ENCODE data around the gene NFAM1.

NFAM1 gene

DNA sequence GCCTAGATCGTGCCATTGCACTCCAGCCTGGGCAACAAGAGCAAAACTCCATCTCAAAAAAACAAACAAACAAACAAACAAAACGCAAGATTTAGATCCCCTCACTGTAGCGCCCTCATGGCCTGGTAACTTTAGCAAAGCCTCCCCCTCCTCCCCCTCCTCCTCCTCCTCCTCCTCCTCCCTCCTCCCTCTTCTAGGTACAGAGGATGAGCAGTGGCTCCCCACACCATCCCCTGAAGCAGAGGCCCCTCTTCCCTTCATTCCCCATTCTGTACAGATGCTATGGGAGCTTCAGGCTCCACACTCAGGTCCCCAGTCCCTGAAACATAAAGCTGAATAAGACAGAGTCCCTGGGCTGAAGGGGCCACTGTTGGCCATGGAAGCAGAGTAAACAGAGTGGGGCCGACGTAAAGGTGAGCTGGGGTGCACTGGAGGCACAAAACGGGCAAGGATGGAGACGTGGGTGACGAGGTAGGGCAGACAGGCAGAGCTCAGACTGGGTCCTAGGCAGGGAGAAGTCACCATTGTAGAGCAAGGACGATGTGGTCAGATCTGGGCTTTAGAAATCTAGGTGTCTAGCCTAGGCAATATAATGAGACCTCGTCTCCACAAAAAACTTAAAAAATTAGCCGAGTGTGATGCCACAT, 19.4 kb upstream of the NFAM1 start:
- DNase-seq (ENCODE audit: low read depth in 1 of 2, low spot score in 1 of 2): no peak
- in situ Hi-C loops (cut with HindIII; ENCODE audit: low pct_unique_long_range_greater_than_20kb, low sequenced_read_pairs): no loop called here
- TF ChIP-seq JUND (IDR thresholded peaks at IDR 0.05; ENCODE audit: low read depth): no peak

GRCh38 chr22:42450862-42451261, 18.7 kb upstream of the NFAM1 start:
- in situ Hi-C loops (cut with HindIII; ENCODE audit: low pct_unique_long_range_greater_than_20kb, low sequenced_read_pairs): no loop called here
- DNase-seq (ENCODE audit: low read depth in 1 of 2, low spot score in 1 of 2): no peak
- TF ChIP-seq JUND (IDR thresholded peaks at IDR 0.05; ENCODE audit: low read depth): no peak

- DNase-seq (ENCODE audit: low read depth in 1 of 2, low spot score in 1 of 2): no peak
- TF ChIP-seq JUND (IDR thresholded peaks at IDR 0.05; ENCODE audit: low read depth): no peak
- in situ Hi-C loops (cut with HindIII; ENCODE audit: low pct_unique_long_range_greater_than_20kb, low sequenced_read_pairs): no loop called here
Observed at GRCh38 chr22:42446151-42446550, 13.9 kb upstream of the NFAM1 start.

GRCh38 chr22:42444077-42444904, 12.1 kb upstream of the NFAM1 start:
- DNase-seq (ENCODE audit: low read depth in 1 of 2, low spot score in 1 of 2): peak; percentile 66 to 83
- in situ Hi-C loops (cut with HindIII; ENCODE audit: low pct_unique_long_range_greater_than_20kb, low sequenced_read_pairs): no loop called here
- TF ChIP-seq JUND (IDR thresholded peaks at IDR 0.05; ENCODE audit: low read depth): no peak

- TF ChIP-seq JUND (IDR thresholded peaks at IDR 0.05; ENCODE audit: low read depth): no peak
- no peak for DNase-seq (ENCODE audit: low read depth in 1 of 2, low spot score in 1 of 2)
- in situ Hi-C loops (cut with HindIII; ENCODE audit: low pct_unique_long_range_greater_than_20kb, low sequenced_read_pairs): no loop called here
Observed at GRCh38 chr22:42443240-42444076, 11.3 kb upstream of the NFAM1 start.

DNA sequence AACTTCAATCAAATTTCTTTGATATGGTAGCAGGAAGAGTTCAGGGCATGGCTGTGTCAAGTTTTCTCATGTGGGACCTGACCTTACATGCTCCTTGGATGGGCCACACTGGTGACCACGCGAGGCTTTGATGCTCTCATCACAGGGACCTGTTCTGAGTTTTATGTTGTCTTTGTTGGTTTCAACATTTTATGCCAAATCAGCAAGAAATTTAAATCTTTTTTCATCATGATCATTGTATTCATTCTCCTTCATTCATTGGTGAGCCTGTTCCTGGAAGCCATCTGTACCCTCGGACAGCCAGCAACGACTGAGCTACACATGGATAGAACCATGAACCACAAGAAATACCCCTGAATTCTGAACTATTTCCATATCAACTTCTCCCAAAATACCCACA, 10.5 kb upstream of the NFAM1 start:
- in situ Hi-C loops (cut with HindIII; ENCODE audit: low pct_unique_long_range_greater_than_20kb, low sequenced_read_pairs): no loop called here
- TF ChIP-seq JUND (IDR thresholded peaks at IDR 0.05; ENCODE audit: low read depth): no peak
- DNase-seq (ENCODE audit: low read depth in 1 of 2, low spot score in 1 of 2): no peak

DNA sequence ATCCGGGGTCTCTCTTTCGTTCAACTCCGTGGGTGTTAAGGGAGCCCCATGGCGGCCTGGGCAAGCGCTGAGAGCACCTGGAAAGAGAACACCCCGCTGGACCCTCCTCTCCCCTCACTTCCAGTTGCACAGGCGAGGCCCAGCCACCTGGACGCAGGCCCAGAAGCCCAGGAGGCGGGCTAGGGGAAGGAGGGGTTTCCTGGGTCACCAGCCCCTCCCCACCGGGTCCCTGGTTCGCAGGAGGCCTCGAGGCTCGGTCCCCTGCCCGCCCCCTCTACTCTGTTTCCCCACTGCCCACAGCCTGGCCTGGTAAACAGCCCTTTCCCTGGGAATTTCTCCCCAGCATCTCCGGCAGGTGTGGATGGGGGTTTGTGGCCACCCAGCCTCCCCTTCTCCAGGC, 8.5 kb upstream of the NFAM1 start:
- TF ChIP-seq JUND (IDR thresholded peaks at IDR 0.05; ENCODE audit: low read depth): no peak
- in situ Hi-C loops (cut with HindIII; ENCODE audit: low pct_unique_long_range_greater_than_20kb, low sequenced_read_pairs): no loop called here
- no peak for DNase-seq (ENCODE audit: low read depth in 1 of 2, low spot score in 1 of 2)

GRCh38 chr22:42439821-42440674, 7.8 kb upstream of the NFAM1 start:
- no peak for TF ChIP-seq JUND (IDR thresholded peaks at IDR 0.05; ENCODE audit: low read depth)
- no peak for DNase-seq (ENCODE audit: low read depth in 1 of 2, low spot score in 1 of 2)

GRCh38 chr22:42439021-42439567, 6.9 kb upstream of the NFAM1 start:
- TF ChIP-seq JUND (IDR thresholded peaks at IDR 0.05; ENCODE audit: low read depth): no peak
- no peak for DNase-seq (ENCODE audit: low read depth in 1 of 2, low spot score in 1 of 2)
- in situ Hi-C loops (cut with HindIII; ENCODE audit: low pct_unique_long_range_greater_than_20kb, low sequenced_read_pairs): no loop called here

More at GRCh38 chr22:42439821-42440674, 7.8 kb upstream of the NFAM1 start:
- in situ Hi-C loops (cut with HindIII; ENCODE audit: low pct_unique_long_range_greater_than_20kb, low sequenced_read_pairs): no loop called here

GRCh38 chr22:42438293-42438650, 6.1 kb upstream of the NFAM1 start:
- in situ Hi-C loops (cut with HindIII; ENCODE audit: low pct_unique_long_range_greater_than_20kb, low sequenced_read_pairs): no loop called here
- DNase-seq (ENCODE audit: low read depth in 1 of 2, low spot score in 1 of 2): no peak
- no peak for TF ChIP-seq JUND (IDR thresholded peaks at IDR 0.05; ENCODE audit: low read depth)

- DNase-seq (ENCODE audit: low read depth in 1 of 2, low spot score in 1 of 2): peak; percentile 47 to 55
- in situ Hi-C loops (cut with HindIII; ENCODE audit: low pct_unique_long_range_greater_than_20kb, low sequenced_read_pairs): no loop called here
- no peak for TF ChIP-seq JUND (IDR thresholded peaks at IDR 0.05; ENCODE audit: low read depth)
Observed at GRCh38 chr22:42437488-42438292, 5.5 kb upstream of the NFAM1 start.
